Retina (tissue), 1 donor: Measurements from ENCODE around the gene HLA-DRB1.
"Not testable (repeated sequence)": the region's sequence is repeated elsewhere in the genome, so short reads cannot be mapped to it uniquely, and the experiment has no call there.

Experiments
- DNase-seq: peaks from one replicate; pipeline ENCODE4 v3.0.0-alpha.2; 2016

Gene HLA-DRB1

DNA sequence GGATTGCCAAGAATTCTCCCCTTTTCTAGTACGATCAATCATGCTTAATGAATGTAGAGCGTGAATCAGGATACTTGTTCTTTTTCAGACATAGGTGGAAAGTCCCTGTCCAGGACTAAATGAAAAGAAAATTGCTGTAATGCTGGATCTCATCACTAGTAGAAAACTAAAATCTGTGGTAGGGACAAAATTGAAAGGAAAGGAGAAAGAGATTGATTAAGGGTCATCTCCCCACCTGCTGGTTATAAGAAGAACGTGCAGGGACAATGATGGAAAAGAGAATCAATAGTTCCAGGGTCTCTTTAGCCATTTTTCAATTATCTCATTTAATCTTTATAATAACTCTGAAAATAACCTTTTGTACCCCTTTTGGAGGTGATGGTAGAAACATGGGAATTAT, 18.7 kb upstream of the HLA-DRB1 start:
- no peak for DNase-seq

DNA sequence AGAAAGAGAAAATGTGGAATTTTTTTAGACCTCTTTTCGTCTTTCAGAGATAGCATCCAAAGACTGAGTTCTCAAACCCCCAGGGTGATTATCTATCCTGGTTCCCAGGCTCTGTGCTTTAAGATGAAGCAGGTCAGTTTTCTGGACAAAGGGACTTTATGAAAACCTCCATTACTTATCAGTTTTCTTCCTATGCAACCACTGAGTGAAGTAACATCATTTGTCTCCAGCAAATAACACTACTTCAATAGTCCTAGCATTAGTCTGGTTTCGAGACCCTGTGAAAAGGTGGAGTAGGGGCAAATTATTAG, 18.3 kb upstream of the HLA-DRB1 start:
- DNase-seq, result no peak

DNA sequence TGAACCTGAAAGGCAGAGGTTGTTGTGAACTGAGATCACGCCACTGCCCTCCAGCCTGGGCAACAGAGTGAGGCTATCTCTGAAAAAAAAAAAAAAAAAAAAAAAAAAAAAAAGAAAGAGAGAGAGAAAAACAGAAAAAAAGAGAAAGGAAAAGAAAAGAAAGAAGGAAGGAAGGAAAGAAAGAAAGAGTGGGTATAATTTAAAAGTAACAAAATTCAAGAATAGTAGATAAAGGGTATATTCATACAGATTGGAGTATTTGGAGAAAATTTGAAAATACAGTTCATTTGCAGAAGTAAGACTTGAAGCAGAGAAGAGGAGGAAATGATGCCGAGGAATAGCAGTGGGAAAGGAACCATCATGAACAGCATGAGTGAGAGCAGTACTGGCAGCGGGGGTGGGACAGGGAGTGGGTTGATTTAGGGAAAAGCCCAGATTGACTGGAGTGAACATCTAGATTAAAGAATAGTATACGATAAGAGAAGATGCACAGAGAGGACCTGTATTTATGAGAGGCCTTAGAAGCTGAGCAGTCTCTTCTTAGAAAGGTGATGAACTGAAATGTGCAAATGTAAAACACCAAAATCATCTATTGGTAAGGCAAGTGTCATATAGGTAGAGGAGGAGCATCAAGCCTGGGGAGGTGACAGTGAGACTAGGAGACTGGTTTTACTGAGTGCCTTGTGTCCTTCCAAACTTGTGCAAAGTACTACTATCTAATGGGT, 17.8 kb upstream of the HLA-DRB1 start:
- no peak for DNase-seq

DNA sequence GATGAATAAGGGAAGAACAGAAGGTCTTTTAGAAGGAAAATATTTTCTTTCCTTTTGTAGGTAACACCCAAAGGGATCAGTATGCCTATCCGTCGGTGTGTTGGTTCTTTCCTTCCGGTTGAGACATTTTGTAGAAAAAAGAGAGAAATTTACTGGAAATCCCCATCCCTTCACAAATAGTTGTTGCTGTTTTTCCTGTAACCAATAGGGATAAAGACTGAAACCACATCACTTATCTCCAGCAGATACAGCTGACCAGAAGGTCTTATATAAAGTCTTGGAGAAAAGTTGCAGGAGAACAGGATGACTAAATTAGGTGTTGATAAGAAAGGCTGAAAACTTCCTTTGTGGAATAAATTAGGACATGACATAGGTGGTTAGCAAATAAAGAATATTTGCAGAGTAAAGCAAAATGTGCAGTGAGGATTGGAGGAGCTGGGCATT, 14.8 kb upstream of the HLA-DRB1 start:
- no peak for DNase-seq

DNA sequence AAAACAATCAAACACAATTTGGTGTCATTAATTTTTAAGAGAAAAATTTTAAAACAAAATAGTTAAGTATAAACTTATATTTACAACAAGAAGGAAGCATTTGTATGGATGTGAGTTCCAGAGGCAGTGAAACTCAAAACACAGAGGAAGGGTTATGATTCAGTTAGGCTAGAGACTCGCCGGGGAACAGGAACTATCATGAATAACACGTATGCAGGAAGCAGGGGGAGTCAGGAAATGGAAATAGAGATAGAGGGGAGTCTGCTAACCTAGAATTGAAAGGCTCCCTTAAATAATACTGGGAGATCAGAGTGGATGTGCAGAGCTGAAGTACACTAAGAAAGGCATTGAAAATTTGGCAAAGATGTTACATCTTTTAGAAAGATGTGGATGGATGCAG, 14.2 kb upstream of the HLA-DRB1 start:
- DNase-seq, result no peak

DNA sequence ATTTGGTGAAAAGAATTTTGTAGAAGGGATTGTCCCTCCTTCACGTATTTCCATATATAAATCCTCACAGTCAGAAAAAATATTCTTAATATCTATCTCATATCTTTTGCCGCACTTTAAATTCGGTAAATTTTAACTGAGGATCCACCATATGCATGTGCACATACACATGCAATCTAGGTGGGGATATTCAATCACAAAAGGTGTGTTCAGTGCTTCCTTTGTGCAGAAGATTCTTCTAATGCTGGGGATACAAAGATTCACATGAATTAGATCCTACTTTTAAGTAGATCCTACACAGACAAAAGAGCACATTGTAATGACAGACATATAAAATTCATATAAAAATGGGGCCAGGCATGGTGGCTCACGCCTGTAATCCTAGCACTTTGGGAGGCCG, 13.6 kb upstream of the HLA-DRB1 start:
- DNase-seq, result no peak

DNA sequence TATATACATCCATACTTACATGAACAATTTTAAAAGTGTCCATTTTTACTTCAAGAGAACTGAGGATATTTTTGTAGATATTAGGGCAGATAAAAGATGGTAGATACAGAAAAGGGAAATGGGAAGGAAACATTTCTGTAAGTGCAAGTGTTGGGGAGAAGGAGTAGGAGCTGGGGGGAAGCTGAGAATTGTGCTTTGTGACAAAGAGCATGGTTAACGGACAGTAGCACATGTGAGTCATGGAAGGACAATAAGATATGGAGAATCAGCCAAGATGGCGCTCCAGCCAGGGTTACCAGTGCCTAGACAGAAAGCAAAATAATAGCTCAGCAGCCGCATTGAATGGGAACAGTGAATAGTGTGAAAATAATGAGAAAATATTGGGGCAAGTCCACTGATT, 12.7 kb upstream of the HLA-DRB1 start:
- no peak for DNase-seq

DNA sequence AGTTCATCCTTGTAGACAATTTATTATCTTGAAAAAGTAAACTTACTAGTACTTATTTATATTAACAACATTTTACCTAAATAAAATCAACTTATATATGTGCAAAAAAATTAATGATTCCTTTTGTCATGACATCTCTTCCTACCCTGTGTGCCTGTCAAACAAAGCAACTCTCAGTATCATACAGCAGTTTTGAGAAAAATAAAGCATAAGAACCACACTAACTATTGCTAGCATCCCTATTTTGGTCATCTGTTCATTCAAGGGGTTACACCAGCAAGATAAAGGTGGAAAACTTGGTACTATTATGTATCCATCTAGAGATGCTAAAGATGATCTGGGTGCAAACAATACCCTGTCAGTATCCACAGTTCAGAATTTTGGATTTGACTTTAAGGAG, 7.4 kb upstream of the HLA-DRB1 start:
- DNase-seq, result no peak

DNA sequence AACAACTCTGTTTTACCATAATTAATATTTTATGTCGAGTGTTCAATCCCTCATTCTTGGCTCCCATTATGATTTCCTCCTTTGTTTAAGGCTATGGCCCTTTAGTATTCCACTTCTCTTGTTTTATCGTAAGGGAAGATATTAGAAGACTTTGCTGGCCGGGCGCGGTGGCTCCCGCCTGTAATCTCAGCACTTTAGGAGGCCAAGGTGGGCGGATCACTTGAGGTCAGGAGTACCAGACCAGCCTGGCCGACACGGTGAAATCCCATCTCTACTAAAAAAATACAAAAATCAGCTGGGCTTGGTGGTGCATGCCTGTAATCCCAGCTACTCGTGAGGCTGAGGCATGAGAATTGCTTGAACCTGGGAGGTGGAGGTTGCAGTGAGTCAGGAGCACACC, 1.1 kb upstream of the HLA-DRB1 start:
- not testable (repeated sequence) for DNase-seq

DNA sequence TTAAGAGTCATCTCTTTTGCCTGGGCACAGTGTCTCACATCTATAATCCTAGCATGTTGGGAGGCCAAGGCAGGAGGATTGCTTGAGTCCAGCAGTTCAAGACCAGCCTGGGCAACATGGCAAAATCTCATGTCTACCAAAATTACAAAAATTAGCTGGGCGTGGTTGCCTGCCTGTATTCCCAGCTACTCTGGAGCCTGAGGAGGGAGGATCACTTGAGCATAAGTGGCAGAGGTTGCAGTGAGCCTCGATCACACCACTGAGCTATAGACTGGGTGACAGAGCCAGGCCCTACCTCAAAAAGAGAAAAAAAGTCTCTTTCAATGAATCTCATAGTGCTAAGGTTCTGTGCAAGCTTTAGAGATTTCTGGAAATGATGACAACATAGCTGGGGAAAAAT, 1.5 kb downstream of the HLA-DRB1 start:
- DNase-seq, result no peak

DNA sequence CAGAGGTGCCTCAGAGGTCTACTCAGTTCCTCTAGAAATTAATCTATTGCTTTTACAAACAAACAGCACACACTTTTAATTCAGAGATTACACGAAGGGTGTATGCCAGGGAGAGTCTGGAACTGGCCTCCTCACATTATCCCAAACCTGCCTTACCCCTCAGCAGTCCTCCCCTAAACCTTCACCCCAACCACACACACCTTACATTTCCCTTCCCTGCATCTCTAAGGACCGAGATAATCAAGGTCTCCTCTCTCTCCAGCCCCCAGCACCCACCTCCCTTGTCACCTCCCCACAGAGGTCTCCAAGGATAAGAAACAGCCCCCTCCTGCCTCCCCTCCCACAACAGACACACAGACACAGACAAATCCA, 6.1 kb downstream of the HLA-DRB1 start:
- DNase-seq, result no peak

DNA sequence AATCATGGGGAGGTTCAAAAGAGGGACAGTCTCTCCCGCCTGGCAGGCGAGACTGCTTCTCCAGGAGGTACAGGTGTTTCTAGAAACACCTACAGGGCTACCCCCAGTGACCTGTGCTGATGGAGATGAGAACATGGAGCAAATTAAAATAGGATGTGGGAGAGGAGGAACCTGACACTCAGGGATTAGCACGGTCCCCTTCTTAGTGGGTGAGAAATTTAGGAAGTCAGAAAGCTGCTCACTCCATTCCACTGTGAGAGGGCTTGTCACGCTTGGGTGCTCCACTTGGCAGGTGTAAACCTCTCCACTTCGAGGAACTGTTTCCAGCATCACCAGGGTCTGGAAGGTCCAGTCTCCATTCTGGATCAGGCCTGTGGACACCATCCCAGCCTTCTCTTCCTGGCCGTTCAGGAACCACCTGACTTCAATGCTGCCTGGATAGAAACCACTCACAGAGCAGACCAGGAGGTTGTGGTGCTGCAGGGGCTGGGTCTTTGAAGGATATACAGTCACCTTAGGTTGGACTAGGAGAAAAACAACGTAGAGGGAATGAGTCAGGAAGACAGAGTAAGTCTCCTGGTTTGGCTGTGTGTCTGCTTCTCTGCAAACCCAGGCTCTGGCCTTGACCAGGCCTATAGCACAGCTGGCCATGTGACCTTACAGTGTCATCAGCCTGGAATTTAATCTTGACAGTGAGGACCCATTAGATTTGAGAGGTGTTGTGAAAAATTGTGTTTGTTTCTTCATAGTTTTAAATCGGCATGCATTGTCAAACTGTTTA, 8.1 kb downstream of the HLA-DRB1 start:
- DNase-seq, result no peak

DNA sequence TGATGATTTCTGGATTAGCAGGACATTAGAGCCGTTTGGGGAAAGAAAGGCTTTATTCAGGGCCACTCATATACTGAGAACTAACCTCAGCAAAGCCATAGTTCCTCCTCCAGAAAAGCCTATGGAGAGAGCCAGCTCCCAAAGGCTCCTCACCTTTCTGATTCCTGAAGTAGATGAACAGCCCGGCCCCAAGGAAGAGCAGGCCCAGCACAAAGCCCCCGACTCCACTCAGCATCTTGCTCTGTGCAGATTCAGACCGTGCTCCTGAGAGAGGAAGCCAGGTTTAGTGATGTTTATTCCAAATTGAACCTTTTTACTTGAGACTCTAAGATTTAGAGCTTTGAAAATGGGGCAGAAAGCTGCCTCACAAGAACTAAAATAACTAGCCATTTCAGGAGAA, 9.1 kb downstream of the HLA-DRB1 start:
- DNase-seq, result no peak

DNA sequence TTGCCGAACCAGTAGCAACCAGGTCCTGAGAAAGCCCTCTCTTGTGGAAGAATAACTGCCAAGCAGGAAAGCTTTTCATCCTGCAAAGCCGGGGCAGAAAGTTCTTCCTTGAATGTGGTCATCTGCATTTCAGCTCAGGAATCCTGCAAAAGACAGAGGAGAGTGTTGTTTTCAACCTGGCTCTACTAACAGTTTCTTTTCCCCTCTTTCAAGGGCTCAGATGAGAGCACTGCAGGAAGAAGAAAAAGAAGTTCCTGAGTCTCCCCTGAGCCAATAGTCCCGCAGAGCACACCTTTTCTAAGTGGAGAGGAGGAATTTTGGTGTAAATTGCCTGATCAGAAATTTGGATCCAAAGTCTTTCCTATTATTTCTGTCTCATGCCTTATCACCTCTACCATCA, 10.7 kb downstream of the HLA-DRB1 start:
- DNase-seq, result no peak

DNA sequence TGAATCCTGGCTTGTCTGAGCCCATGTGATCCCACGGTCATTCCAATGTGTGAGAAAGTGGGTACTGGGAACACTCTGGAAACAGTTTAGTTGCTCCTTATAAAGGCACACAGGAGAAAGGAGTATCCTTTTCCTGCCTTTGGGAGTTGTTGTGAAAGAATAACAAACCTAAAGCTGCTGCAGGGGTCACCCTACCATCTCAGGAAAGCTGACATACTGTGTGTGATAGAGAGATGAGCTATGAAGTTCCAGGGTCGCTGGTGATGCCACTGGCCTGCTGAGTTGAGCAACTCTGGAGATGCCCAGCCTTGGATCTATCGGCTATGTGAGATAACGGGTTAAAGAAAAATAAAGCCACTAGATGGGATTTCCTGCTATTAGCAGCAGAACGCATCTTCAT, 12.2 kb downstream of the HLA-DRB1 start:
- not testable (repeated sequence) for DNase-seq

DNA sequence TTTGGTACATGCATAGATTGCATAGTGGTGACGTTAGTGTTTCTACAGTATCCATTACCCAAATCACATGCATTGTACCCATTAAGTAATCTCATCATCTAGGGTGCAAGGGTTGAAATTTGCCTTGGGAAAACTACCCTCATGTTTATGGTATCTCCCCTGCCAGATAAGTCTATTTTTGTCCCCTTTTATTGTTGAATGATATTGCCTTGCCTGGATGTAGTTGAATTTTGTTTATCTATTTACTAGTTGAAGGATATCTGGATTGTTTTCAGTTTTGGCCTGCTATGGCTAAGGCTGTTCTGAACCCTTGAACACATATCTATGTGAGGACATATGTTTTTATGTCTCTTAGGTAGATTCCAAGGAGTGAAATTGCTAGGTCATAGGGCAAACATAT, 13.4 kb downstream of the HLA-DRB1 start:
- no peak for DNase-seq

DNA sequence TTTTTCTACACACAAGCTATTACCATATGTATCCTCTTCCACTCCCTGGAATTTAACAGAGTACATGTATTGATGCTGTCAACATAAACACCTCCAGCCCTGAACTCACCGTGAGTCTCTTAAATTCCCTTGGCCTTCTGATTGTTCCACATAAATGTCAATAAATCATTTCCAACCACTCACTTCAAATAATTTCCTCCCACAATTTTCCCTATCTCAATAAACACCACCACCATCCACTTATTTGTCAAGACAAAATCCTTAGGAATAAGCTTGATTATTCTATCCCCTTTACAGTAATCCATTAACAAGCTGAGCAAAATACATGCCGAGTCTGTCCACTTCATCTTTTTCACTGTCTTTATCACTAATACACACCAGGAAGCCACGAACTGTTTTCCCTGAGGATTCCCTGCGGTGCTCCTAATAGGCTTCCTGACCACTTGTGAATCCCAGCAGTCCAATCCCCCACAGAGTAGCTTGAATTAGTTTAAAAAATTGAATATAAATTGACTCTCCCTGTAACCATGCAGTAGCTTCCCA, 19.2 kb downstream of the HLA-DRB1 start:
- DNase-seq, result no peak

DNA sequence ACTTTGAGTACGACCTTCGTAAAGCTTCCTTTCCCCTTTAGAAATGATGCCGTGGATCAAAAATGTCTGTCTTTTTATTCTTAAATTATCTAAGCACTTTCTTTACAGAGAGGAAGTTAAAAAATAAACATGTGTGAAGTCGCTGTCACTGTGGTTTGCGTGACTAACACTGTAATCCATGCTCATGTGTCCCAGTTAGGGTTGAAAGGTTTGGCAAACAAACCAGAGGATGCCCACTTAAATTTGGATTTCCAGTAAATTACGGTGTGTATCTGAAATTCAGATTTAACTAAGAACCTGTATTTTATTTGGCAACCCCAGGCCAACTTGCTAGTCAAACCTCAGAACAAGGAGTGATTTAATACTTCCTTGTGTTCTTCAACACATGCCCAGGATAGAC, 21.1 kb downstream of the HLA-DRB1 start:
- DNase-seq, result no peak

DNA sequence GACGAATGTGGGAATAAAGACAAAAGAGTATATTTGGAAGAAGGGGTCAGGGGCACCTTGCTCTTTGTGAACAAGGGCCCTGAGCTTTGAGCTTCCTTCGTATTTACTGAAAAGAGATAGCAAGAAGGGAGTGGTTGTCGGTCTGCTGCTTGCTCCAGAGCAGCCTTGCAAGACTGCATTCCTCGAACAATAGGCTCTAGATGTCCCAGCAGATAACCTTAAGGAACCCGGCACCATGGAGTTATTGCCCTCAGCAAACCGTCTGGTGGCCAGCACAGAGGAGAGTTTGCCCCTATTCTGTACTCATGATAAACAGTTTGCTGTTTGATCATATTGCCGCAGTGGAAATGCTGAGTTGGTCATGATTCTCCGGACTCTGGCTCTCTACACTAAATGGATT, 22.7 kb downstream of the HLA-DRB1 start:
- DNase-seq, result no peak

DNA sequence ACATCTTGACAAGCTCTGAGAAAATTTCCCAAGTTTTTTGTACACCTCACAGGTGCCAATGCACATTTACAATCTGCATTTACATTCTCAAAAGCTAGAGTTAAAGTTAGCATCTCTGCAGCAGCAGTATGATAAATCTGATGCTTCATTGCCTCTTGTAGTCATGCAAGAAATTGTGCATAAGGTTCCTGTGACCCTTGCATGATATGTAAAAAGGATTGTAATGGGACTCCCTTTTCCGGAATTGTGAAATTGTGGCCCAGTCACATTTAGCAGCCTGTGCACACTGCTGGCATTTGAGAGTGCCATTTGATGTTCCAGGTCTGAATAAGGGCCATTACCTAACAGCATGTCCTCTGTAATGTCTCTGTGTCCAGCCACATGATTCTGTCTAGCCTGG, 24.1 kb downstream of the HLA-DRB1 start:
- DNase-seq, result no peak

DNA sequence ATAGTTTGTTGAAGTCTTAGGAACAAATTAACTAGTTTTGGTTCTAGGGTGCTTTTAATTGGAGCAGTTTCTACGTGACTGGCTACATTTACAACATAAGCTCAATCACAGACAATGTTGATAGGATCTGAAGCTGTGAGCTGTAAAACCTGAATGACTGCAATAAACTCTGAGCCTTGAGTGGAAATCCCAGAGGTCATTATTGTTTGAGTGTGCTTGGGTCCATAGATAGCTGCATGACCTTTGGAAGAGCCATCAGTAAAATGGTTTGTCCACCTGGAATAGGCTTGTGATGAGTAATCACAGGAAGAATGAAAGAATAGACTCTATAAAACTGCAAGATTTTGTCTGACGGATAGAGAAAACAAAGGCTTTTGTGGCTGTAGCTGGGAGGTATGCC, 26.7 kb downstream of the HLA-DRB1 start:
- DNase-seq, result no peak

DNA sequence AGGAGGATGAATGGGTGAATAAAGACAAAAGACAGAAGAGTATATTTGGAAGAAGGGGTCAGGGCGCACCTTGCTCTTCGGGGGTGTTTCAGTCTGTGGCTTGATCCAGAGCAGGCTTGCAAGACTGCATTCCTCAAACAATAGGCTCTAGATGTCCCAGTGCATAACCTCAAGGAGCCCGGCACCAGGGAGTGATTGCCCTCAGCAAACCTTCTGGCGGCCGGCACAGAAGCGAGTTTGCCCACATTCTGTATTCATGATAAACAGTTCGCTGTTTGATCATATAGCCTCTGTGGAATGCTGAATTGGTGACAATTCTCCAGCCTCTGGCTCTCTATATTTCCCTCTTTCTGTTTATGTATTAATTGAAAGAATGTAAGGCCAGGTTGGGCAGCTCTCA, 29.9 kb downstream of the HLA-DRB1 start:
- no peak for DNase-seq

DNA sequence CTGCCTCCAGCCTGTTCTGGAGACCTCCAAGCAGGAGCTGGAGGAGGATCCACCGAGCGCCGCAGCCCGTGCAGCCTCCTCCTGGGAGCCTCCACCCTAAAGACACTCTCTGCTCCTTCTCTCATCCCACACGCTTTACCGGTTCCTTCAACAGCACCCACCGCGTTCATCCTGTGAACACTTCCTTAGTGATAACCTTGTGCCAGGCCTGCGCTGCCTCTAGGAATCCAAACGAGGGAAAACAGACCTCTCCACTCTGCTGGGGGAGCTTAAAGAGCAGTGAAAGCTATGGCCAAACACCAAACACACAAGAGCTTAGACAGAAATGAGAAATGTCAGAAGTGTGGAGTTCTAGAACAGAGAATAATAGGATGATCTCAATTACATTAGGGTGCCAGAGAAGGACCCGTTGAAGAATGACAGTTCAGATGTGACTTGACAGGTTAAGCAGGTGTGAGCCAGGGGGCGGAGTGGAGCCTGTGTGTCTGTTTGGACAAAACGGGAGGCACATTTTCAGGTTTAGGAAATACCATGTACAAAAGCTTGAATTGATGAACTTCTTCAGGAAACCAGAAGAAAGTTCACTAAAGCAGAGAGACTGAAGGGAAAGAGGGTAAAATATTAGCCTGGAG, 31.1 kb downstream of the HLA-DRB1 start:
- DNase-seq, result no peak
